HG02870 (cell line): ENCODE measurements around the gene ING4.

Experiments
- ATAC-seq: cut with Tn5 transposase; IDR thresholded peaks from one replicate; pipeline ENCODE4 v1.9.1; 2021; ENCODE audit warnings: mild to moderate bottlenecking, moderate library complexity; ENCODE audit not compliant: unreplicated experiment

The ING4 gene

GRCh38 chr12:6688543-6688998 lies 25.7 kb upstream of the ING4 start:
- no peak for ATAC-seq

GRCh38 chr12:6685814-6686213 lies 22.9 kb upstream of the ING4 start:
- no peak for ATAC-seq

- ATAC-seq: no peak
Observed at GRCh38 chr12:6684609-6685008, 21.7 kb upstream of the ING4 start.

GRCh38 chr12:6676962-6677361 lies 14.0 kb upstream of the ING4 start:
- no peak for ATAC-seq

- no peak for ATAC-seq
Observed at GRCh38 chr12:6672143-6672542, 9.2 kb upstream of the ING4 start.

DNA sequence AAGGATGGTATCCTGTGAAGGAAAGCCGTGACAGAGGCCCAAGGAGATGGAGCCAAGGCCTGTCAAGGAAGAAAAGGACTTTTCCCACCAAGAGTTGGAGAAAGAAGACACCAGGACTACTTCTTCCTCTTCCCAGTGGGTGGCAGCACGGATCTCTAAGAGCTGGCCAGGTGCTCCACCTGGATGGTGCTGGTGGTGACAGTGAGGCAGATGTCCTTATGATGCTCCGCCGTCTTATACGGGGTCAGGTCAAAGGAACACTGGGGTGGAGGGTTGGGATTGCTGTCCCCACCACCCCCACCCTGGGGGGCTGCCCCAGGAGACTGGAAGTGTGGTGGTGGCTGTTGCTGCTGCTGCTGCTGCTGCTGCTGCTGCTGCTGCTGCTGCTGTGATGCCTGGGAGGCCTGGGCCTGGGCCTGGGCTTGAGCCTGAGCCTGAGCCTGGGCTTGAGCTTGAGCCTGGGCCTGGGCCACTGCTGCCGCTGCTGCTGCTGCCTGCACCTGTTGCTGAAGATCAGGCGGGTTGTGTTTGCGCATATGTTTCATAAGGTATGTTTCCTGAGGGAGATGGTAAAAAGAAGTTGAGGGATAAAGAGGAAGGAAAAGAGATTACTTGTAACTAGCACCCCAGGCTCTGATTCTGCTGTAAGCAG lies 4.8 kb upstream of the ING4 start:
- ATAC-seq: no peak

- ATAC-seq: no peak
Observed at GRCh38 chr12:6666211-6666610, 3.3 kb upstream of the ING4 start.

DNA sequence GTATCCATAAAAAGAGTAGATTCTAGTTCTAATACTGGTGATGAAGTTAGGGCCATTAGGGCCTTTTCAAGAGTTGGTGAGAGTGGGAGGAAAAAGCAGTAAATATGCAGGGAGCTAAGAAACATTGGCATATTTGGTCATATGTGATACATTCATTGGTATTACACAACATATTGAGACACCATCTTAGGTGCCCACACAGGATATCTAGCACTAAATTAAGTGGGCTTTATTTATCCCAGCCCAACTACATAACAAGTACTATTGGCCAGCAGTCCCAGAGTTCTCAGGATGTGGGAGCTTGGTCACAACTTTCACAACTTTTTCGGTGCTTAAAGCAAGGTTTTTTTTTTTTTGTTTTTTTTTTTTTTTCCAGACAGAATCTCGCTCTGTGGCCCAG lies 2.0 kb upstream of the ING4 start:
- no peak for ATAC-seq

- peak; percentile 9 for ATAC-seq
Observed at GRCh38 chr12:6662602-6662905, 365 bp downstream of the ING4 start.

- no peak for ATAC-seq
Observed at GRCh38 chr12:6653987-6654386, 8.9 kb downstream of the ING4 start.

GRCh38 chr12:6653342-6653741 lies 9.6 kb downstream of the ING4 start:
- no peak for ATAC-seq

GRCh38 chr12:6652391-6652790 lies 10.5 kb downstream of the ING4 start:
- ATAC-seq: no peak

- ATAC-seq: no peak
Observed at GRCh38 chr12:6650832-6651231, 12.1 kb downstream of the ING4 start.

DNA sequence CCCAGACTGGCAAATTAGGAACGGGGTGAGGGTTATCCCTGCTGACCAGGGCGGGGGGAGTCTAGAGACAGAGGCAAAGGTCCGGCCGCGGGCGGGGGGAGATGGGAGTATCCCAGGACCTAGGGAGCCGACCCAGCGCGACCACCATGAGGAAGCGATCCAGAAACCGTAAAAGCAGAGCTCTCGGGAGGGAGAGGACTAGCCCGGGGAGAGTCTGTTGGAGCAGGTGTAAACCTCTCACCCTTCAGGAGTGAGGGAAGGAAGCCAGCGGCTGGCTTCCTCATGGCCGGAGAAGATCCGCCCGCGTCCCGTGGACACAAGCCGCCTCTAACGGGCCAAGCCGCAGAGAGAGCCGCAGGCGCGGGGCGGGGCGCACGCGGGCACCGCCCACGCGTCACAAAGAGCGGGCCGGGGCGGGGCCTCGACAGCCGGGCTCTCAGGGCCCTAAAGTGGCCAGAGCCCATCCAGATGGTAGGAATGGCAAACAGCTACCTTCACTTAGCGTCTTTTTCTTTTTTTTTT lies 15.8 kb downstream of the ING4 start, which contains the start of gene ACRBP:
Gene ACRBP, minus strand, starts transcription at position 350 of the 522 bp plus-strand sequence. Its CDS starts 66 bp downstream, at position 284.
- no peak for ATAC-seq

DNA sequence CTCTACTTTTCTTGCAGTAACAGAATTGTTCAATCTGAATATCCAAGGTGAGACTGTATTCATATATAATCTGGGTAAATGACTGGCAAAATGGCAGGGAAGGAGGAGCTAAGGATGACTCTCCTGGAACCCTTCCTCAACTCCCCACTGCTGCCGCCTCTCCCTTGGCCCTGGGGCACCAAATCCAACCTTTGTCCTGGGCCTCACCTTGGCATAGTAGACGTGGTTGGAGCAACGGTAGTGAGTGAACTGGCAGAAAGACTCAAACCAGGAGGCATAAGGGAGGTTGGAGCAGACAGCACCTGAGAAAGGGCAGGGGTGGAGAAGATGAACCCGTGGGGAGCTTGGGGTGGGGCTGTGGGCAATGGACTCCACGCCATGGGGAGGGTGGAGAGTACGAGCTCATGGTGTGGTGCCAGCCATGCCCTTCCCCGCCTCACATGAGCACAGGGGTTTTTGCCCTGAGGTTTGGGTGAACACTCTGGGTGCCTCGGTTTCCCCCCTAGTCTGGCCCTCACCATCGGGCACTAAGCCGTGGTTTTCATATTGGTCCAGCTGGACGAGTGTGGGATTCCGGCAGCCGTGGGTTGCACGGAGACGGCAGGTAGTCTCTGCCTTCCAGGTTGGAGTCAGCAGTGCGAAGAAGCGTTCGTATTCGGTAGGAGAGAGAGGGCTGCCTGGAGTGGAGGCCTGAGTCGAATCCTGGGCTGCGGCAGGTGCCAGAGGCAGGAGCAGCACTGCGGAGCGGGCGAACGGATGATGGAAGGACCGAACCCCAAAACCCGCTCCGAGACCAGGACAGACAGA lies 16.4 kb downstream of the ING4 start:
- no peak for ATAC-seq

DNA sequence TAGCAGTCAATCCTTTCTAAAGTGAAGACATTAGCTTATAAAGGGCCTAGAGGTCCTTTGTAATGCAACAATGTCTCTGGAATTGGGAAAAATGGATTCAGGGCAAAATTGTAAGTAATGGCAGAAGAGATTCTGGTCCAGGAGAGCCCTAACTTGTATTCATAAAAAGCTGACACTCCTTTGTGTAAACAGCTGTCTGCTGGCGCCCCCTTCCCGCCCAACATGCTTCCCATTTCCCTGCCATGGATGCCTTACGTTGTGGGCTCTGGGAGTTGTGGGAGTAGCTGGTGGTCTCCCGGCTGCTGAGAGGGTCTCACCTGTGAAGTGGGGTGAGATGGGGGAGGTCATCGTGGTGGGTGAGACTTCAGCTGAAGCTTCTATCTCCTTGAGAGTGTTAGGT lies 18.0 kb downstream of the ING4 start:
- no peak for ATAC-seq

GRCh38 chr12:6644257-6644596 lies 18.7 kb downstream of the ING4 start:
- ATAC-seq: no peak

- no peak for ATAC-seq
Observed at GRCh38 chr12:6643569-6644256, 19.2 kb downstream of the ING4 start.

- ATAC-seq: no peak
Observed at GRCh38 chr12:6641131-6641530, 21.8 kb downstream of the ING4 start.

DNA sequence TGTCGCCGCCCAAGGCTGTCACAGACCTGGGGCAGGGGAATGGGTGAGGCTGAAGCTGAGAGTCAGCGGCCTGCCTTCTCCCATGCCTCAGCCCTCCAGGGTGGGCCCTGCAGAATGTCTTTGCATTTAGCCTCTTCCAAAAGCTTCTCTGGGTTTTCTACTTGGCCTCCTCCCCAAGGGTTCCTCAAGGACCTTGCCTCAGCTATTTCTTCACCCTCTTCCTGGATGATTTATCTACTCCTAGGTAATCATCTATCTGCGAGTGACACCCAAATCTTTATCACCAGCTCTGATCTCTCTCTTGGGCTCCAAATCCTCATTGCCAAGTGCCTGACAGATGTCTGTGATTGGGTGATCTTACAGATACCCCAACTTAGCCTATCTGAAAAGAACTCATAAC lies 22.4 kb downstream of the ING4 start:
- no peak for ATAC-seq

DNA sequence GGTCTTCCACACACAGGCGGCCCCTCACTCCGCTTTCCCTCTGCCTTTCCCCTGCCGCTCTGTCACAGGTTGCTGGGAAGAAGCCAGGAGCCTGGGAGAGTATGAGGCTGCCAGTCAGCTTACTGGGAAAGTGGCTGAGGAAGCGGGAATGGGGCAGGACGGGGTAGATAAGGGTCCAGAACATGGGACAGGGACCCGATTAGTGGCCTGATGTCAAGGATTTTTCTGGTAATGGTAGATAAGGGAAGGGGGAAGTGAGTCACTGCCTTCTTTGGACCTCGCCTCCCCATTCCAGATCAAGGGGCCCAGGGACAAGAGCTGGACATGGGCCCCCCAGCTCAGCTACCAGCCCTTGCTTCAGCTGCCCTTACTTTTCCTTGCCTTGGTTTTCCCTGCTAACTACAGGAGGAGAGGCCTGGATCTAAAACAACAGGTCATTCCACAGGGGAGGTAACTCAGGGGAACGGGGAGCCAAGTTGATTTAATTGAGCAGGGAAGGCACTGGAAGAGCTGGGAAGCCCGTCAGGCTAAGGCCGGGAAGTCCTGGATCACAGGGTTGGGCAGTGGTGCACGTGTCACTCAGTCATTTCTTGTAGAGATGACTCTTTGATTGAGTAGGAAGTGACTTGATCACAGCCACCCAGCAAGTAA lies 23.6 kb downstream of the ING4 start:
- no peak for ATAC-seq
